ENCODE measurements around the gene DCAF10. TPM values are rescaled to one million over a fixed set of nuclear protein-coding genes. Genes with fewer than 3 reads are reported as not detected.

The DCAF10 gene
- total RNA-seq, 2 donors from 2014 or later = 24.4 to 47.4 TPM

DNA sequence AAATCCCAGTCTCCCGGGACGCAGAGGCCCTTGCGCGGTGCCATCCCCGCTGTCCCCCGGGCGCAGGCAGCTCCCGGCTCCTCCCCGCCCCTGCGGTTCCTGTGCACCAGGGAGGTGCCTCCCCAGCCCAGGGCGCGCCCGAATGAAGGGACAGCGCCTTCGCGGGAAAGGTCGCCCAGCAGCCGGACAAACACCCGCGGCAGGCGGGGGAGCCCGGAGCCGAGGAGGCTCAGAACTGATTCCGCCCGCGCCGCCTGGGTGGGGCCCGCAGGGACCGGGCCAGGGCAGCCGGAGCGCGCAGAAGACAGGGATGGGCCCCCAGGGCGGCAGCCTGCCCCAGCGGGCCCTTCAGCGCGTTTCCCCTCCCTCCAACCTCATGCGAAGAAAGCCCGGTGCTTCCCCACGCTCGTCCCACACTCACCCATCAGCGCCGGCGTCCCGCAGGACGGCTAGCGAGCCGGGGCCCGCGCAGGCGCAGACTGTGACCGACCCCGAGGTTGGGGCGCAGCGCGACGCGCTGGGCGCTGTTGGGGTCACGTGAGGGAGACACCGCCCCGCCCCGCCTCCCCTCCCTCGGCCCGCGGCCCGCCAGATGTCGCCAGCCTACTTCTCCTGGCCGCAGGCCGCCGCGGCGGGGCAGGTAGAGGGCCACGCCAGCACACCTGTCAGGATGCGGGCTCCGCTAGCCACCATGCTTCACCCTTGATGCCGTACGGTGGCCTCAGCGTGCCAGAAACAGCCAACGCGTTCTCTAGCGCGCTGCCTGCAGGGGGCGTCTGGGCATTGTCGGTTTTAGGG, 103.2 kb downstream of the DCAF10 start, which contains the start of gene SLC25A51:
SLC25A51 (minus strand) TSS at position 481 of the 798 bp plus-strand sequence. CDS start 15,577 bp downstream, outside the sequence.
- Histone ChIP-seq H3K36me3 (peaks cover 6% of the 10 kb centered on the region), H3K9me3 (no peaks in the 10 kb centered on the region), H3K4me1 (ENCODE audit: control insufficient read depth in 1 of 2, low read depth in 2 of 2) (peaks cover 14 to 26% of the 10 kb centered on the region in 2 donors), H3K4me3 (peak within 1 kb of the TSS; percentile 98), H3K27me3 (replicated peaks; ENCODE audit: insufficient read depth) (no peaks in the 10 kb centered on the region), H3K27ac (peak within 1 kb of the TSS; percentile 73 to 75)
- peak; percentile 86 for TF ChIP-seq CTCF (IDR thresholded peaks at IDR 0.05)
- ATAC-seq (ENCODE audit: insufficient number of reproducible peaks, low FRiP score, low read depth) (peak; percentile 71), DNase-seq (ENCODE audit: low spot score) (peak; percentile 70)

- H3K27me3 ChIP-seq (replicated peaks; ENCODE audit: insufficient read depth) = no peaks in the 10 kb centered on the region
- ATAC-seq (ENCODE audit: insufficient number of reproducible peaks, low FRiP score, low read depth) (no peak), DNase-seq (ENCODE audit: low spot score) (no peak)
- H3K4me3 ChIP-seq = peak overlapping the region; percentile 98
- H3K4me1 ChIP-seq (ENCODE audit: control insufficient read depth in 1 of 2, low read depth in 2 of 2) = peaks cover 14 to 26% of the 10 kb centered on the region in 2 donors
- no peaks in the 10 kb centered on the region for H3K36me3 ChIP-seq
- no peak for TF ChIP-seq CTCF (IDR thresholded peaks at IDR 0.05)
- H3K27ac ChIP-seq = peak overlapping the region; percentile 73 to 75
- no peaks in the 10 kb centered on the region for H3K9me3 ChIP-seq
Measured at GRCh38 chr9:37904445-37905130, 104.0 kb downstream of the DCAF10 start.

DNA sequence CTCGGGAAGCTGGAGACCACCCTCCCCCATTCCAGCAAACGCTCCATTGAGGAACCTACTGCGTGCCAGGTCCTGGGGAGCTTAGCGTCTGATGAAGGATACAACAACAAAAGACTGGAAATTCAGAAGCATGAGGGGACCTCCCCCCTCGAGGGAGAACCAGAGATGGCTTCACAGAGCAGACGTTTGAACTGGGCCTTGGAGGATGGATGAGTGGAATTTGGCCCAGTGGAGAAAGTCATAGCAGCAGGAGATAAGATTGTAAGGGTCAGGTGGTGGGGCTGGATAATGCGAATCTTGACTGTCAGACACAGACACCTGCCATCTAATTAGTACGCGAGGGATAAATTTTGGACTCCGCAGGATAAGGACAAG, 104.5 kb downstream of the DCAF10 start:
- Histone ChIP-seq H3K4me3 (peak overlapping the region; percentile 98), H3K27ac (peak overlapping the region in 1 of 2 donors; percentile 75), H3K9me3 (no peaks in the 10 kb centered on the region), H3K4me1 (ENCODE audit: control insufficient read depth in 1 of 2, low read depth in 2 of 2) (peaks cover 14 to 26% of the 10 kb centered on the region in 2 donors), H3K27me3 (replicated peaks; ENCODE audit: insufficient read depth) (no peaks in the 10 kb centered on the region), H3K36me3 (no peaks in the 10 kb centered on the region)
- no peak for ATAC-seq (ENCODE audit: insufficient number of reproducible peaks, low FRiP score, low read depth)
- no peak for DNase-seq (ENCODE audit: low spot score)
- no peak for TF ChIP-seq CTCF (IDR thresholded peaks at IDR 0.05)

- DNase-seq (ENCODE audit: low spot score) = no peak
- H3K27me3 ChIP-seq (replicated peaks; ENCODE audit: insufficient read depth) = no peaks in the 10 kb centered on the region
- no peaks in the 10 kb centered on the region for H3K9me3 ChIP-seq
- H3K4me1 ChIP-seq (ENCODE audit: control insufficient read depth in 1 of 2, low read depth in 2 of 2) = peaks cover 14 to 26% of the 10 kb centered on the region in 2 donors
- TF ChIP-seq CTCF (IDR thresholded peaks at IDR 0.05) = no peak
- ATAC-seq (ENCODE audit: insufficient number of reproducible peaks, low FRiP score, low read depth) = no peak
- no peak overlapping the region for H3K27ac ChIP-seq
- no peaks in the 10 kb centered on the region for H3K36me3 ChIP-seq
- H3K4me3 ChIP-seq = no peak overlapping the region
Measured at GRCh38 chr9:37905776-37906175, 105.2 kb downstream of the DCAF10 start.

Measured in thoracic aorta (tissue), 2 donors.